8988T (cell line): ENCODE data around the gene CD81.
"Not testable (repeated sequence)": the region's sequence is repeated elsewhere in the genome, so short reads cannot be mapped to it uniquely, and the experiment has no call there.

Experiments used
- DNase-seq: peaks from one replicate; pipeline ENCODE4 v3.0.0; 2011

The CD81 gene, protein sequence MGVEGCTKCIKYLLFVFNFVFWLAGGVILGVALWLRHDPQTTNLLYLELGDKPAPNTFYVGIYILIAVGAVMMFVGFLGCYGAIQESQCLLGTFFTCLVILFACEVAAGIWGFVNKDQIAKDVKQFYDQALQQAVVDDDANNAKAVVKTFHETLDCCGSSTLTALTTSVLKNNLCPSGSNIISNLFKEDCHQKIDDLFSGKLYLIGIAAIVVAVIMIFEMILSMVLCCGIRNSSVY

DNA sequence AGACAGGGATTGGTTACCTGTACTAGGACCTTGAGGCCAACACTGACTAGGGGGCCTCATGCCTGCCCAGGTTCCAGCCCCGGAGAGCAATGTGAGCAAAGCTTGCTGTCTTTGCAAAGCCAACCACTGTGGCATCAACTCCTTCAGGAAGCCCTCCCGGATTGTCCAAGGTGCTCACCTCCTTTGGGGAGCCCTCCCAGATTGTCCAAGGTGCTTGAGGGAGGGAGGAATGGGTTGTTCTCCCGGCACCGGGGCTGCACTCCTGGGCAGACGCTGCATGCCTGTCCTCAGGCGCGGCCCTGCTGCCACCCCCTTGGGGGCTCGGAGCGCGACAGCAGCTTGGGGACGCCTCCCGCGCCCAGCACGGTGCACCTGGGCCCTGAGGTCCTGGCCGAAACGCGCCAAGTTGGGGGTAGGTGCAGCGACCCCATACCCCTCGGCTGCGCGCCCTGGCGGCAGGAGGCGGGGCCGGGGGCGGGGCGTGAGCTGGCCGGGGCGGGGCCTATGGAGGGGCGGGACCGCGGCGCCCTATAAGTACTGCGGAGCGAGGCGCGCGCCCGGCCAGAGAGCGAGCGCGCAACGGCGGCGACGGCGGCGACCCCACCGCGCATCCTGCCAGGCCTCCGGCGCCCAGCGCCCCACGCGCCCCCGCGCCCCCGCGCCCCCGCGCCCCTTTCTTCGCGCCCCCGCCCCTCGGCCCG, at the start of gene CD81:
TSS of gene CD81 (plus strand) at position 560 of the 701 bp plus-strand sequence. CDS start 240 bp downstream, outside the sequence.
- DNase-seq = no peak

DNA sequence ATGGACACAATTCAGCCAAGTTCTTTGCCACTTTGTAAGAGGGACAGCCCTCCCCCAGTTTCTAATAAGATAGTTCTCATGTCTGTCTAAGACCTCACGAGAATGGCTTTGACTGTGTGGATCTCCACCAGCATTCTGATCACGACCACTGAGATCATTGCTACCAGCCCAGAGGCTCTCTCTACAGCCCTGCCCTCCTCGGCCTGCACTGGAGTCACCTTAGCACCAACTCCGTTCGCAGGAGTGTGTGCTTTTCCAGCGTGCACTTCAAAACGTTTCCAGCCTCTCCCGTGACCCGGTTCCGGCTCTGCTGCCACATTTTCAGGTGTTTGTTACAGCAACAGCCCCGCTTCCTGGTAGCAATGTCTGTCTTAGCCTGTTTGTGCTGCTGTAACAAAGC, 49.1 kb upstream of the CD81 start:
- no peak for DNase-seq

DNA sequence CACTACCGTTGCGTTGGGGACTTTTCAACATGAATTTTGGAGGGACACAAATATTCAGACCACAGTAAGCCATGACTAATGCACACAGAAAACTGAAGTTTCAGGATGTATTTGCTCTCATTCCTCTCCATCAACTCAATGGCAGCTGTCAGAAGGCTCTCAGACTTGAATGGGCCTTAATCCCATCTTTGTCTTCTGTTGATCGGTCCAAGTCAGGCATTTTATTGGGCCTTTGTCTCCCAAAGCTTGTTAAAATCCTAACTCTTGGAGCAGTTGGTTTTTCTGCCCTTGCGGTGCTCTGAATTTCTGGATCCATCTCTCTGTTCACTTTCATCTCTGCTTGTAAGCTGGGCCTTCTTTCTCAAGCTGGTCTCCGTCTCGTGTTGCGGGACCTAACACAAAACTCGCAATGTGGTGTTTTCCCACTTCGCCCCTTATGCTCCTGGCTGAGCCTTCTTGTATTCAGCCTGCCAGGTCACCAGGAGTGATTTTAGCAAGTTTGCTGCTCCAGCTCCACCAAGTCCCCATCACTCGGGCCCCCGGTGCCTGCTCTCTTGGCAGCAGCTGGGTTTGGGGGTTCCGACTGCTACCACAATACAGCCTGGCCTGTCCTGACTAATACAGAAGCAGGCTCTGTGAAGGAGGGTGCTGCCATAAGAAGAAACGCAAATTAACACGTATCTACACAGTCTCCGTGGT, 48.3 kb upstream of the CD81 start:
- DNase-seq = no peak

DNA sequence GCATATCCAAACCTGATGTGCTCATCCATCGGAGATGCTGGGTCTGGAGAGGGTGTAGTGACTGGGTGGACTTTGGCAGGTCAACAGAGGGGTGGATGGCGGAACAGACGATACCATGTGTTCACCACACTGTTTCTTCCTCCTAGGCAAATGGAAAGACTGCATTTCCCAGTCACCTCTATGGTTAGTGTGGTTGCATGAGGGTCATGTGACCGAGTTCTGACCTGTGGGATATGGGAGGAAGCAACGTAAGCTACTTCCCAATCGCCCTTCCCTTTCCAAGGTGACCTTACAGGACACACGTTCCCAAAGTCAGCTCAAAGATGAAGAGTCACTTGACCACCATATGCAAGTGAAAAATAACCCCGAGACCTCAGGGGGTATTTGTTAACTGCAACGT, 47.6 kb upstream of the CD81 start:
- no peak for DNase-seq

DNA sequence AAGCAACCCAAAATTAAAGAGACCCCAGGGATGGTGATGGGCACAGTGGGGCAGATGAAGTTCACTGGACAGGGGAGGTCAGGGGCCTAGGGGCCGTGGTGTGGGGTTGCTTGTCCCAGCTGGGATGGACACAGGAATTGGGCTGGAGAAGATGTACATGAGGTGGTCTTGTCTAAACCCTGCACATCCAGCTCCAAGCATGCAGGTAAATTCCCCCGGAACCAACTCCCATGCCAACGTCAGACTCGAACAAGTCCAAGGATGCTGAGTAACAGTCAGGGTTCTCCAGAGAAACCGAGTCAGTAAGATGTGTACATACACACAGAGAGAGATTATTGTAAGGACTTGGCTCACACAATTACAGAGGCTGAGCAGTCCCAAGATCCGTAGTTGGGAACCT, 46.4 kb upstream of the CD81 start:
- no peak for DNase-seq

DNA sequence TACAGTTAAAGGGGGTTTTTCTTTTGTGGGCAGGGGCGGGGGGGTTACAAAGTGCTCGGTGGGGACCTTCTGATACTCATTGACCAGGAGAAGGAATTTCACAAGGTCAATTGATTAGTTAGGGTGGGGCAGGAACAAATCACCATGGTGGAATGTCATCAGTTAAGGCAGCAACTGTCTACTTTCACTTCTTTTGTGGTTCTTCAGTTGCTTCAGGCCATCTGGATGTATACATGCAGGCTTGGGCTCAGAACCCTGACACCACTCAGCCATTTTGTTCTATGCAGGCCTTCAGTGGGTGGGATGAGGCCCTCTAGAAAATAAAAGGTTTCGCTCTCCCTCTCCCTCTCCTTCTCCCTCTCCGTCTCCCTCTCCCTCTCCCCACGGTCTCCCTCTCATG, 45.7 kb upstream of the CD81 start:
- DNase-seq = no peak

DNA sequence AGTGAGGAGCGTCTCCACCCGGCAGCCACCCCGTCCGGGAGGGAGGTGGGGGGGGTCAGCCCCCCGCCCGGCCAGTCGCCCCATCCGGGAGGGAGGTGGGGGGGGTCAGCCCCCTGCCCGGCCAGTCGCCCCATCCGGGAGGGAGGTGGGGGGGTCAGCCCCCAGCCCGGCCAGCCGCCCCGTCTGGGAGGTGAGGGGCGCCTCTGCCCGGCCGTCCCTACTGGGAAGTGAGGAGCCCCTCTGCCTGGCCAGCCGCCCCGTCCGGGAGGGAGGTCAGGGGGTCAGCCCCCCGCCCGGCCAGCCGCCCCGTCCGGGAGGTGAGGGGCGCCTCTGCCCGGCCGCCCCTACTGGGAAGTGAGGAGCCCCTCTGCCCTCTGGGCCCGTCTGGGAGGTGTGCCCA, 44.5 kb upstream of the CD81 start:
- not testable (repeated sequence) for DNase-seq

DNA sequence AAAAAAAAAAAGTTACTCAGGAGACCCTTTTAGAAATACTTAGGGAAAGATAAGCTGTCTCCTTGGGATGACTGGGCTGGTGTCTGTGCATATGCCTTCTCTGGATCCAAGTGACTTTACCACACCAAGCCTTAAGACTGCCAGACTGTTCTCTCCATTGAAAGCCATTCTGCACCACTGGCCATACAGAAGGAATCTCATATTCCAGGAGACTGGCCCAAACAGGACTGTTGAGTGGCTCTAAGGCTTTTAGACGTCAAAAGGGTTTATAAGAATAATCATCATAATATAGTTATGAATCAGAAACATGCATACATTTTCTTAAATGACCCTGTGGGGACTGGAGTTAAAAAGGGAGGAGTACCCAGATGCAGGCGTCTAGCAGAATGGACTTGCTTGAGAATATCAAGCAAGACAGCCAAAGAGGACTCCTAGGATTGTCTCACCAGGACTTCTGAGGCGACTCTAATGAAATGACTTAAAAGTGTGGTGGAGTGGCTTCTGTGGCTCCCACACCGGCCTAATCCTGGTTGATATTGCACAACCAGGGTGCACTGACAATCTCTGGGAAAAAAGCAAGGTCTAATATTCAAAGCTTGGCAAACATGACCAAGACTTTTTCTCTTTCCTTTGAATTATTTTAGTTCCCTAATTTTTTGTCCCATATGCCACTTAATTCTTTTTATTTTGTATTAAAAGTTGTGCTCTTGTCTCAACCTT, 43.5 kb upstream of the CD81 start:
- DNase-seq = not testable (repeated sequence)

DNA sequence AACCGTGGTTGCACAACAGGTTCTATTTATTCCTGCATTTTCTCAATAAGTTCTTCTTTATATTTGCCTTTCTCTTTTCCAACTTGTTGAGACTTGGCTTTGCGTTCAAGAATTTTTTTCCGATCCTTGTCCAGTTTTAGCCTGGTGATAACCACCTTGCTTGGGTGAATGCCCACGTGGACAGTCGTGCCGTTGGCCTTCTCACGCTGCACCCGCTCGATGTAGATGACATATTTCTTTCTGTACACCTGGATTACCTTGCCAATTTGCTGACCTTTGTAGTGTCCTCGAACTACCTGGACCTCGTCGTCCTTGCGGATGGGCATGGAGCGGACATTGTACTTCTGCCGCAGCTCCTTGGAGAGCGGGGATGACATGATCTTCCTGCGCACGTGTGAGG, 41.8 kb upstream of the CD81 start:
- DNase-seq = not testable (repeated sequence)

DNA sequence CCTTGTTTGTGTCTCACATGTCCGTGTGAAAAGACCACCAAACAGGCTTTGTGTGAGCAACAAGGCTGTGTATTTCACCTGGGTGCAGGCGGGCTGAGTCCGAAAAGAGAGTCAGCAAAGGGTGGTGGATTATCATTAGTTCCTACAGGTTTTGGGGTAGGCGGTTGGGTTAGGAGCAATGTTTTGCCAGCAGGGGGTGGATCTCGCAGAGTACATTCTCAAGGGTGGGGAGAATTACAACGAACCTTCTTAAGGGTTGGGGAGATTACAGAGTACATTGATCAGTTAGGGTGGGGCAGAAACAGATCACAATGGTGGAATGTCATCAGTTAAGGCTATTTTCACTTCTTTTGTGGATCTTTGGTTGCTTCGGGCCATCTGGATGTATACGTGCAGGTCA, 38.4 kb upstream of the CD81 start:
- not testable (repeated sequence) for DNase-seq

DNA sequence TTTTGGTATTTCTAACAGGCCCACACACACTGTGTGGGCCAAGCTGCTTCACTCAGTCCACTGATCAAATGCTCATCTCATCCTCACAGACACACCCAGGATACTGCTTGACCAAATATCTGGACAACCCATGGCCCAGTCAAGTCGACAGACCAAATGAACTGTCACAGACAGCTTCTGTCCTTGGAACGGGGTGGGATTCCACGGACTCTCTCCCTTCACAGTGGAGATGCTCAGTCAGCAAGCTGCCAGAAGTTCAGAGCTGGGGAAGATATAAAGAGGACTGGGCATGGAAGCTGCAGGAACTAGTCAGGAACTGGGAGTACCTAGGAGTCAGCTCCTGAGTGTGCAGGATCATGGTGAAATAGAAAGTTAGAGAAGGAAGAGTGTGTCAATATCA, 34.6 kb upstream of the CD81 start:
- DNase-seq = no peak

DNA sequence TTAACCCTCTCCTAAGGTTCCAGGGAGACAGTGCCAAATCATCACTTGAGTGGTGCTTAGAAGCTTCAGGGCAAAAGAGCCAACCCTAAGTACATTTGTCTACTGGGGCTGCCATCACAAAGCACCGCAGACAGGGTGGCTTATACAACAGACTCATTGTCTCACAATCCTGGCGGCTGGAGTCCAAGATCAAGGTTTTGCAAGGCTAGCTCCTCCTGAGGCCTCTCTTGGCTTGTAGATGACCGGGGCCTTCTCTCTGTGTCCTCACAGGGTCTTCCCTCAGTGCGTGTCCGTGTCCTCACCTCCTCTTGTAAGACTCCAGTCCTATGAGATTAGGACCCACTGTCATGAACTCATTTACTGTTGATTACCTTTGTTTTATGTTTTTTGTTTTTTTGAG, 34.1 kb upstream of the CD81 start:
- no peak for DNase-seq

DNA sequence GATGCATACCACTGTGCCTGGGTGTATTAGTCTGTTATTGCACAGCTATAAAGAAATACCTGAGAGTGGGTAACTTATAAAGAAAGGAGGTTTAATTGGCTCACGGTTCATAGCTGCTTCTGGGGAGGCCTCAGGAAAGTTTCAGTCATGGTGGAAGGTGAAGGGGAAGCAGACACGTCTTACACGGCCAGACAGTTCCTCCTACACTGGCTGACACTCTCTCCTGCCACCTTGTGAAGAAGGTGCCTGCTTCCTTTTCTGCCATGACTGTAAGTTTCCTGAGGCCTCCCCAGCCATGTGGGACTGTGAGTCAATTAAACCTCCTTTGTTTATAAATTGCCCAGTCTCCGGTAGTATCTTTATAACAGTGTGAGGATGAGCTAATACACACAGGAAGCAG, 33.6 kb upstream of the CD81 start:
- no peak for DNase-seq

DNA sequence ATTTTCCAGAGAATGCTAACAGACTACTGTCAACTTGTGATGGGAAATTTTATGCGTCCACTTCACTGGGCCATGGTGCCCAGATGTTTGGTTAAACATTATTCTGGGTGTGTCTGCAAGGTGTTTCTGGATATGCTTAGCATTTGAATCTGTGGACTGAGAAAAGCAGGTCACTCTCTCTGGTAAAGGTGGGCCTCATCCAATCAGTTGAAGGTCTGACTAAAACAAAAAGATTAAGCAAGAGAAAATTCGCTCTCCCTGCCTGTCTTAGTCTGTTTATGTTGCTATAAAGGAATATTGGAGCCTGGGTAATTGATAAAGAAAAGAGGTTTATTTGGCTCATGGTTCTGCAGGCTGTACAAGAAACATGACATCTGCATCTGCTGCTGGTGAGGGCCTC, 32.1 kb upstream of the CD81 start:
- DNase-seq = no peak

DNA sequence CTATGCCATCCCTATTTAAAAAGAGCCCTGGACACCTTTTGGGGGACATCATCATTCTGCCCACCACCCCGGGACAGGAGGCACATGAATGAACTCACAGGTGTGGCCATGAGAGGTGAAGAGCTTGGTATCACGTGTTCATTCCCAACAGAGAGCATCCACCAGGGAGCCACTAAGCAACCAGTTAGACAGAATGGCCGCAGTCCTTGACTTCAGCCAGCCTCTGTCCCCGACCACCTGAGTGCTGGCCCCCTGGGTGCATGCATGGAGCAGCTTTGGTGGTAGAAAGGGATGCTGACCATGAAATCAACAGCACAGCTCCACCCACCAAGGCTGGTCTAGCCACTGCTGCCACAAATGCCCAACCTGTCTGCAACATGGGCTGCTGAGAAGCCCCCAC, 31.1 kb upstream of the CD81 start:
- no peak for DNase-seq

DNA sequence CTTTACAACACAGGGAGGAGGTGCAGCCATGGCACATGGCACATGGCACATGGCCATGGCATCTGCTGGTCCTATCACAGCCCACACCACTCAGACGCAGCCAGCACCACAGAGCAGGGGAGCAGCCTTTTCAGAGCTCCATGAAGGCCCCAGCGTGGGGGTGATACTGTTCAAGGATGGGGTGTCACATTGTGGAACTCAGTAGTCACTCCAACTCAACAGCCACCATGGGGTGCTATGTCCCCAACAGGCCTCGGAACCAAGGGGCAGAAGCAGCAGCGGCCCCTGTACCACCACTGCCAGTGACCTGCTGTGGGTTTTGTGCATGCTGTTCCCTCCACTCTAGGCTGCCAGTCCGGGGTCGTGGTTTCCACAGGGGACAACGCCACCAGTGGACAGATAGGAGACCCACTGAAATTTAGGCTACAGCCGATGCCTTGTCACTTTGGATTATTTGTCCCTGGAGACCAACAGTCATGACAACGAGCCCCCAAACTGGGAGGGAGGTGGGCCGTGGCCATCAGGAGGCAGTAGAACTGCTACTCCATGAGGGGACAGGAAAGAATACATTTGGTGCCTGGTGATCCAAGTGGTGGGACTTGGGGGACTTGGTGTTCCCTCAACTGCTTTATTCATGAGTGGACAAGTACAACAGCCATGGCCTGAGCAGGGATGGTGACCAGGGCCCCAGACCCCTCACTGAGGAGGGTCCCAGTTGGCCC, 30.4 kb upstream of the CD81 start:
- DNase-seq = no peak

DNA sequence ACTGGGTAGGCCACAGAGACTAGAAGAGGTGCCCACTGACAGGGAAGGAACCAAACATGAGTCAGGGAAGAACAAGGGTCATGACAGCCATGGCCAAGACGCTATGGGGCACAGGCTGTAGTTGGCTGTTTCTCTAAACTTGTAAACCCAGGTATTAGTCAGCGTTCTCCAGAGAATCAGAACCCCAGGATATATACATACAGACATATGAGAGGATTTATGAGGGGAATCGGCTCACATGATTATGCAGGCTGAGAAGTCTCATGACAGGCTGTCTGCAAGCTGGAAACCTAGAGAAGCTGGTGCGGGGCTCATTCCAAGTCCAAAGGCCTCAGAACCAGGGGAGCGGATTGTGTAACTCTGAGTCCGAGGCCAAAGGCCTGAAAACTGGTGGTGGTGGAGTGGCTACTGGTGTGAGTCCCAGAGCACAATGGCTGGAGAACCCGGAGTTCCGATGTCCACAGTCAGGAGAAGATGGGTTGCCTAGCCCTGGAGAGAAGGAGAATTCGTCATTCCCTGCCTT, 29.7 kb upstream of the CD81 start:
- no peak for DNase-seq

DNA sequence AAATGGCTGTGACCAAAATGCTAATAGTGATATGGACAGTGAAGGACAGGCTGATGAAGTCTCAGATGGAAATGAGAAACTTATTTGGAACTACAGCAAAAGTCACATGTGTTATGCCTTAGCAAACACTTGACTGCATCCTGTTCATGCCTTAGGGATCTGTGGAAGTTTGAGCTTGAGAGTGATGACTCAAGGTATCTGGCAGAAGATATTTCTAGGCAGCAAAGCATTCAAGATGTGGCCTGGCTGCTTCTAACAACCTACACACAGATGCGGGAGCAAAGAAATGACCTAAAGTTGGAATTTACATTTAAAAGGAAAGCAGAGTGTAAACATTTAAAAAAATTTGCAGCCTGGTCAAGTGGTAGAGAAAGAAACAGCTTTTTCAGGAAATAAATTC, 28.1 kb upstream of the CD81 start:
- DNase-seq = no peak

DNA sequence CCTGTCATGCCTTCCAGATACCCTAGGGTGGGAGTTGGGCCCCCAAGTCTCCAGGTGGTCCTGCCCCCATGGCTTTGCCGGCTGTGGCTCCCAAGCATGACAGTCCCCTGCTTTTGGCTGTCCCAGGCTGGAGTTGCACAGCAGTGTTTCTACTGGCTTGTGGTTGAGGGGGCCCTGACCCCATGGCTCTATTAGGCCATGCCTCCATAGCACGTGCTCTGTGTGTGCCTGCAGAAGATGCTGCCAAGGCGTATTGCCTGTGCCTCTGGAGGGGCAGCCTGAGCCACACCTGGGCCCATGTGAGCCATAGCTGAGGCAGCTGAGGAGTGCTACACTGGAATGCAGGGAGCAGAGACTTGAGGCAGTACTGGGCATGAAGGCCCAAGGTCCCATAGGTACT, 25.4 kb upstream of the CD81 start:
- no peak for DNase-seq

DNA sequence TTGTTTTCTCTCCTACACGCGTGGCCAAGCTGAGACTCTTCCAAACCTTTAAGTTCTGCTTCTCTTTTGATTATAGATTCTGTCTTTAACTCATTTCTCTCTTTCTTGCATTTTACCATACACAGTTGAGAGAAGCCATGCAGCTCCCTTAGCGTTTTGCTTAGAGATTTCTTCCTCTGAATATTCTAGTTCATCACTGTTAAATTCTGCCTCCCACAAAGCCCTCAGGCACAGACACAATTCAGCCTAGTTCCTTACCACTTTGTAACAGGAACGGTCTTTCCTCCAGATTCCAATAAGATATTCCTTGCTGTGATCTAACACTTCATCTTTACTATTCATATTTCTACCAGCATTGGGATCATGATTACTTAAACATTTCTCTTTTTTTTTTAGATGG, 24.7 kb upstream of the CD81 start:
- no peak for DNase-seq

DNA sequence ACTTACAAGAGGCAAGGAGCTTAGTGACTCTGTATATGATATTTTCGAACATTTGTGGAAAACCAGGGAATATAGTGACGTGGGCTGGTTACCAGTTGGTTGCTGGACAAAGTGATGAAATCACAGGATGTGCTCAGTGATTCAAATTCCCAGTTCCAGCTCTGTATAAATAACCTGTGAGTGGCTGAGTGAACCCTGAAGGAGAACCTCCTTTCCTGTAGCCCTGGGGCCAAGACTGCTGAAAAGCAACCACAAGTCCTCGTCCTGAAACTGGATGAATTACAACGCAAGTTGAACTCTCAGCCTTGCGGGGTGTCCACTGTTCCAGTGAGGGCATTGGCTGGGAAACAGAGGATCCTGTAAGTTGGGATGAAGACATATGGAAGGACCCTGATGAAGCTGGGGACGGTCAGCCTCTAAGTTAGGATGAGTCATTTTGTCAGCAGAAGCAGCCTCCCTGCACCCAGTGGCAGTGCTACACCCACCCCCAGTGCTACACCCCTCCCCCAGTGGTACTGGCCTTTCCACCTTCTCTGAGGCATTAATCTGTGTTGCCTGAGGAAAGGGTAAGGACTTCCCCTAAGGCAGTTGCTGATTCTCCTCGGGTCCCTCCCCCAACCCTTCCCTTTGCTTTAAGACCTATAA, 22.0 kb upstream of the CD81 start:
- DNase-seq = no peak

DNA sequence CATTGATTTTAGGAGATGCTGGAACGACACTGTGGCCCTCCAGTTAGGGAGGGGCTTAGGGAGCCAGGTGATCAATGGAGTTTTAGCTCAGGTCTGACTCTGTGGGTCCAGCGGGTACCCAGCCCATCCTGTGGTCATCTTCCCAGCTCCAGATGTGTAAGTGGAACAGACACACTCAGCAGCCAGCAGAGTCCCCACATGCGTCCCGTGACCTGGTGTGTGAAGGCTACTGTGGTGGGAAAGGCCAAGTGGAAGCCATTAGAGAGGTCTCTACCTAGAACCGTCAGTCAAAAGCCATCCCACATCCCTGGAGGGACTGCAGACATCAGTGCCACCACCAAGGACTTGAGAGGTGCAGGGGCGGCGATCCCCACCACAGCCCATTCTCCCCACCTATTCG, 19.9 kb upstream of the CD81 start:
- DNase-seq = no peak
